PFSK-1 (cell line): ENCODE results near the gene TBX2.

Experiments
- FOXP2 ChIP-seq: optimal IDR thresholded peaks from 2 replicates; pipeline ENCODE3; 2011; ENCODE audit warnings: borderline replicate concordance, control low read depth, inconsistent platforms; ENCODE audit not compliant: insufficient read depth; ENCODE audit errors: extremely low read length, extremely low read depth
- POLR2AphosphoS5 ChIP-seq: IDR thresholded peaks from 2 replicates; pipeline ENCODE4 v1.6.1; 2012; ENCODE audit warnings: low read depth, mild to moderate bottlenecking, control low read depth, low read length, moderate library complexity
- REST ChIP-seq, 2 experiments: IDR thresholded peaks; 2 replicates each; pipeline versions ENCODE4 v1.6.1 to v1.8.0; 2011 to 2012; ENCODE audit warnings: low read depth in 2 of 2, low read length in 2 of 2, control low read depth in 1 of 2, inconsistent platforms in 1 of 2, mild to moderate bottlenecking in 1 of 2, moderate library complexity in 1 of 2; ENCODE audit not compliant: insufficient read depth in 1 of 2
- SIN3A ChIP-seq: IDR thresholded peaks from 2 replicates; pipeline ENCODE4 v1.6.1; 2012; ENCODE audit warnings: mild to moderate bottlenecking, low read length, moderate library complexity, borderline replicate concordance; ENCODE audit not compliant: insufficient read depth

- TF ChIP-seq POLR2AphosphoS5 (no peak), REST (IDR thresholded peaks at IDR 0.05; ENCODE audit: insufficient read depth in 1 of 2, low read depth in 2 of 2, low read length in 2 of 2) (no peak), SIN3A (no peak), FOXP2 (no peak)
Observed at GRCh38 chr17:61448042-61448441, 48.4 kb downstream of the TBX2 start.
